Ovary (tissue), 9 donors: ENCODE data around the gene GPBP1. TPM values are rescaled to one million over a fixed set of nuclear protein-coding genes. Genes with fewer than 3 reads are reported as not detected.
A peak's percentile ranks its signal among the peaks of the same experiment; 100 is the strongest.

Experiments
- DNase-seq, 5 donors: peaks; one replicate each; pipeline ENCODE4 v3.0.0-alpha.2; 2019 to 2020
- H3K27ac ChIP-seq, 2 donors: fragments of 200-600 bp; one replicate each; pipeline versions ENCODE4 v1.5.1 to v1.8.0; 2019 to 2022
- H3K27me3 ChIP-seq: fragments of 200-600 bp; one replicate; pipeline ENCODE4 v1.8.0; 2022
- H3K36me3 ChIP-seq: fragments of 200-600 bp; sonication (generic); one replicate; pipeline ENCODE4 v1.5.1; 2019
- H3K4me1 ChIP-seq: one replicate; pipeline ENCODE4 v1.8.1; 2013; ENCODE audit warnings: mild to moderate bottlenecking, moderate library complexity; ENCODE audit not compliant: insufficient read depth
- H3K4me3 ChIP-seq: fragments of 200-600 bp; sonication (generic); one replicate; pipeline ENCODE4 v1.5.1; 2017
- H3K9me3 ChIP-seq, 2 donors: fragments of 200-600 bp in 1 of 2; sonication (generic) in 1 of 2; one replicate each; pipeline versions ENCODE4 v1.5.1 to v1.8.1; 2013 to 2019; ENCODE audit warnings: mild to moderate bottlenecking in 1 of 2, moderate library complexity in 1 of 2
- EP300 ChIP-seq: sonication (generic); formaldehyde crosslinking; IDR thresholded peaks from one replicate; pipeline ENCODE4 v1.6.1; 2017; ENCODE audit warnings: antibody characterized with exemption
- POLR2A ChIP-seq: fragments of 450-650 bp; IDR thresholded peaks from one replicate; pipeline ENCODE4 v1.6.1; 2017; ENCODE audit warnings: antibody characterized with exemption, mild to moderate bottlenecking, moderate library complexity
- WGBS, 3 donors: extraction: QIAGEN DNeasy Blood & Tissue Kit in 1 of 3; methylation state at CpG; one replicate each; pipeline versions ENCODE4 v1.1.5 to v1.1.7; 2013 to 2017; 5-methylcytosine and 5-hydroxymethylcytosine counted together
- intact Hi-C, 4 donors: fragments of 100-400 bp; cut with DNase I; formaldehyde crosslinking; loops; one replicate each; pipeline versions ENCODE4 v1.11.0 to v1.15.1; 2022 to 2023
- polyA plus RNA-seq, 2 donors: library from polyadenylated mRNA; stranded (reverse); fragments of 200-250 nt in 1 of 2; fragments of 350-450 nt in 1 of 2; fragmentation: Illumina TruSeq in 1 of 2; extraction: RNeasy Lipid Tissue Mini Kit (QIAGEN cat#74804) in 1 of 2; gene quantifications; one replicate each; pipeline ENCODE4 v1.2.3, GENCODE V29; 2013 to 2014
- total RNA-seq, 7 donors: library from RNA; depleted of rRNA in 2 of 7; stranded (reverse); fragments of >200 nt in 2 of 7; fragmentation: NEBNext Ultra II Directional in 3 of 7; extraction: Animal tissue kit (Norgen Biotek cat#: 25700) in 3 of 7; gene quantifications; one replicate each; pipeline versions ENCODE4 v1.1.0 to v1.2.4, GENCODE V29; 2016 to 2023
- TF ChIP-seq, protein P1 (sequence below), 3 donors: fragments of 450-650 bp in 2 of 3; fragments of 200-600 bp in 1 of 3; IDR thresholded peaks; one replicate each; pipeline versions ENCODE4 v1.5.1 to v1.8.0; 2016 to 2022; ENCODE audit warnings: antibody characterized with exemption in 3 of 3, mild to moderate bottlenecking in 1 of 3
- donor health status: DM: no; HTN: no; CAD: no; lungs with moderate emphysema.
- donor health status: DM: no; HTN: no; CAD: no.
- donor health status: Bipolar disorder and iron deficiency.
- donor health status: DM: yes; HTN: yes; CAD: no.
- donor health status: DM: no; HTN: no; CAD: no.
- donor health status: DM: yes; HTN: yes; CAD: no.

GPBP1 gene
- total and polyA plus RNA-seq, 9 donors, result 63.7 to 124 (median 93.3) TPM

DNA sequence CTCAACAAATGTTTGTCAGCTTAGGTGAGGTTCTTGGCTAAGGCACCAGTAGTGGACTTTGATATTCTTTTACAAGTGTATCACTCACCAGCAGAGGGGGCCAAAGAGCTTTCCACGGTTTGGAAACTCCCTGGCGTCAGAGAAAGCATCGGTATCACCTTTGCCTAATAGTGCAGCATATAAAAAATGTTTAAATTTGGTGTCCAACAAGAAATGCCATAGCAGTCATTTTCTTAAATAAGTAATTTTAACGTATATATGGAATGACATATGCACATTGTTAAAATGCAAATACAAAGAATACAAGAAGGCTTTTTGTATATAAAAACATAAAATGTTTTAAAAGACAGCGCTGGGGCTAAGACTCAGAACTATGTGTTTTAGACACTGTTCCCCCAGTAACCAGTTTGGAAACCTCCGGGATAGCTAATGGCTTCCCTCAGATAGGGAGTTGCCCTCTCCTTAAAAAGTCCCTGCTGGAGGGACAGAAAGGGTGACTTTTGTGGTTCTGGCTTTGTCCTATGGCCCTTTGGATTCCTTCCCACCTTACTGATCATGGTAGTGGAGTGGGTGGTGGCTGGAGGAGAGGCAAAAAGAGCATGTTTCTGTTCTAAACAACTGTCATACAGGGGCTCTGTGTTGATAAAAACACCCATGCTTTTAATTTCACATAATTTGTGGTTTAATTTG, 124.6 kb downstream of the GPBP1 start:
- peak; percentile 78 to 92 (median 81) for DNase-seq
- H3K4me1 ChIP-seq, result peaks cover 2% of the 10 kb centered on the region
- no peaks in the 10 kb centered on the region for H3K9me3 ChIP-seq
- H3K27me3 ChIP-seq, result no peaks in the 10 kb centered on the region
- no peak overlapping the region for H3K4me3 ChIP-seq
- intact Hi-C loops, result loop anchor here (1.0 to 10.0 kb wide), 6 partner anchors 479 to 1164 kb away; partner anchors contain the start of gene PLK2 (in 3 of the 4)
- 9 to 14% (median 11%) methylated on average over 6 of the region's 6 CpGs for WGBS, 3 donors
- no peaks in the 10 kb centered on the region for H3K36me3 ChIP-seq
- TF ChIP-seq, protein P1, sequence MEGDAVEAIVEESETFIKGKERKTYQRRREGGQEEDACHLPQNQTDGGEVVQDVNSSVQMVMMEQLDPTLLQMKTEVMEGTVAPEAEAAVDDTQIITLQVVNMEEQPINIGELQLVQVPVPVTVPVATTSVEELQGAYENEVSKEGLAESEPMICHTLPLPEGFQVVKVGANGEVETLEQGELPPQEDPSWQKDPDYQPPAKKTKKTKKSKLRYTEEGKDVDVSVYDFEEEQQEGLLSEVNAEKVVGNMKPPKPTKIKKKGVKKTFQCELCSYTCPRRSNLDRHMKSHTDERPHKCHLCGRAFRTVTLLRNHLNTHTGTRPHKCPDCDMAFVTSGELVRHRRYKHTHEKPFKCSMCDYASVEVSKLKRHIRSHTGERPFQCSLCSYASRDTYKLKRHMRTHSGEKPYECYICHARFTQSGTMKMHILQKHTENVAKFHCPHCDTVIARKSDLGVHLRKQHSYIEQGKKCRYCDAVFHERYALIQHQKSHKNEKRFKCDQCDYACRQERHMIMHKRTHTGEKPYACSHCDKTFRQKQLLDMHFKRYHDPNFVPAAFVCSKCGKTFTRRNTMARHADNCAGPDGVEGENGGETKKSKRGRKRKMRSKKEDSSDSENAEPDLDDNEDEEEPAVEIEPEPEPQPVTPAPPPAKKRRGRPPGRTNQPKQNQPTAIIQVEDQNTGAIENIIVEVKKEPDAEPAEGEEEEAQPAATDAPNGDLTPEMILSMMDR (IDR thresholded peaks at IDR 0.05), result peak; percentile 73 to 79 (median 76)
- no peak for TF ChIP-seq POLR2A
- no peak overlapping the region for H3K27ac ChIP-seq

DNA sequence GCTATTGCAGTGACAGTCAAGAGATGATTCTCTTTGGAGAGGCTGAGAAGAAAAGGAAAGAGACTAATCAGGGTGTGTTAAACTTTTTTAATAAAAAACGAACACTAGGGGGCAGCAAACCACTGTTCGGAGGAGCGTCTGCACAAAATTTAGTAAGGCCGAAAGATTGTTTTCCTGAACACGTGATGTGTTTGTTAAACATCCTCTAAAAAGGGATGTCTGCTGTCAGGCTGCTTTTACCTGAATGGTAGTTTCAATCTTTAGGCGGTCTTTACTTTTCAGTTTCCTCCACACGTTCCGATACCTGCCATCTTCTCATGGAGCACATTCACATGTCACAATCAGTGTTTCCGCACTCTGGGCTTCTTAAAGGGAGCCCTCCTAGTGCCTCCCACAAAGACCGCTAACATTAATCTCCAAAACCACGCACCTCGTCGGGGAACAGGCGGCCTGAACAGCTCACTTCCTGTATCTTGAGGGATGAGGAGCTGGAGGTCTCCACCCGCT, 125.2 kb downstream of the GPBP1 start:
- no peak overlapping the region for H3K27ac ChIP-seq
- WGBS, 3 donors, result 16 to 34% (median 18%) methylated on average over 15 of the region's 15 CpGs
- TF ChIP-seq, protein P1 (IDR thresholded peaks at IDR 0.05), result peak; percentile 42 to 88 (median 70)
- no peak for TF ChIP-seq EP300
- H3K4me3 ChIP-seq, result no peak overlapping the region
- H3K9me3 ChIP-seq, result no peaks in the 10 kb centered on the region
- peaks cover 2% of the 10 kb centered on the region for H3K4me1 ChIP-seq
- no peaks in the 10 kb centered on the region for H3K27me3 ChIP-seq
- H3K36me3 ChIP-seq, result no peaks in the 10 kb centered on the region
- intact Hi-C loops, result loop anchor here (1.0 to 10.0 kb wide), 6 partner anchors 478 to 1163 kb away; partner anchors contain the start of gene PLK2 (in 3 of the 4)
- peak in 4 of 5 donors; percentile 21 to 58 (median 34) for DNase-seq

GRCh38 chr5:57299986-57300385, 126.1 kb downstream of the GPBP1 start:
- H3K9me3 ChIP-seq, result no peaks in the 10 kb centered on the region
- DNase-seq, result no peak
- H3K27ac ChIP-seq, result no peak overlapping the region
- H3K27me3 ChIP-seq, result no peaks in the 10 kb centered on the region
- WGBS, 3 donors, result 90 to 95% (median 91%) methylated on average over 3 of the region's 3 CpGs
- TF ChIP-seq POLR2A, result no peak
- TF ChIP-seq, protein P1 (IDR thresholded peaks at IDR 0.05), result no peak
- no peak for TF ChIP-seq EP300
- H3K4me1 ChIP-seq, result peaks cover 2% of the 10 kb centered on the region
- H3K36me3 ChIP-seq, result no peaks in the 10 kb centered on the region
- intact Hi-C loops, result loop anchor here (2.0 to 10.0 kb wide), 6 partner anchors 205 to 1162 kb away; partner anchors contain the start of gene PLK2 (in 2 of the 4)
- H3K4me3 ChIP-seq, result no peak overlapping the region

DNA sequence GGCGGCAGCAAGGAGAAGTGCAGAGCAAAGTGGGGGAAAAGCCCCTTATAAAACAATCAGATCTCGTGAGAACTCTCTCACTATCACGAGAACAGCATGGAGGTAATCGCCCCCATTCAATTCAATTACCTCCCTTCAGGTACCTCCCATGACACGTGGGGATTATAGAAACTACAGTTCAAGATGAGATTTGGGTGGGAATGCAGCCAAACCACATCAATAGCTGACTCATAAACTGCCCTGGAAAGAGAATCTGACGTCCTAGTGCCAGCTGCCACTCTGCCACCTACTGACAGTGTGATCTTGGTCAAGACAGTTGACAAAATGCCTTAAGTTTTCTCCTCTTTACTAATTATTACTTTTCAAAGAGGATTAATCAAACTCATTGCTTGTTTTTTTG, 128.3 kb downstream of the GPBP1 start:
- intact Hi-C loops, result loop anchor here in 3 of 4 donors (10.0 kb wide), 2 partner anchors 203 to 473 kb away; no protein-coding TSS in a partner anchor
- WGBS, 3 donors, result 80 to 86% (median 82%) methylated on average over 6 of the region's 6 CpGs
- Histone ChIP-seq H3K9me3 (no peaks in the 10 kb centered on the region), H3K36me3 (no peaks in the 10 kb centered on the region), H3K27ac (no peak overlapping the region), H3K4me3 (no peak overlapping the region), H3K27me3 (no peaks in the 10 kb centered on the region), H3K4me1 (peaks cover 2% of the 10 kb centered on the region)
- no peak for DNase-seq
- TF ChIP-seq, protein P1 (IDR thresholded peaks at IDR 0.05), result no peak
- TF ChIP-seq POLR2A (no peak), EP300 (no peak)
